Measurements from ENCODE around the gene ATRN.

The ATRN gene

DNA sequence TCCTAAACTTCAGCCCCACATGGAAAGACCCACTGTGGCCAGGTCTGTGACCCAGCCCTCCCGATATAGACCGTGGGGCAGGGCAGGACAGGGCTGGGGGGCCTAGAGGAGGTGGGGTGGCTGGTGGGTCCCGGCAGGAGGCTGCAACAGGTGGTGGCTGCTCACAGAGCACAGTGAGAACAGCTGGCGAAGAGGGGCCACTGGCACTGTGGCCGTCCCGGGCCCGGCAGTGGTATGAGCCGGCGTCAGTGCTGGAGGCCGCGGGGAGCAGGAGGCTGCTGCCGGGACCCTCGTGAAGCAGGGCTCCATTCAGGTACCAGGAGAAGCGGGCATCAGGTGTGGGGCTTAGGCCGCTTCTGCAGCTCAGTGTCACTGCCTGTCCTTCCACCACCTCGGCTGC lies 228.2 kb downstream of the ATRN start:
- DNase-seq, result no peak

All from T1000 (cell line).